ENCODE data around the gene FAAH. TPM values are rescaled to one million over a fixed set of nuclear protein-coding genes. Genes with fewer than 3 reads are reported as not detected.

FAAH gene
- total and polyA plus RNA-seq, 10 of the 15 experiments (the other 5 are each of a cell fraction or from before 2014, with no cell fraction given): 0.07 to 2.5 (median 0.64) TPM; not detected in 1

DNA sequence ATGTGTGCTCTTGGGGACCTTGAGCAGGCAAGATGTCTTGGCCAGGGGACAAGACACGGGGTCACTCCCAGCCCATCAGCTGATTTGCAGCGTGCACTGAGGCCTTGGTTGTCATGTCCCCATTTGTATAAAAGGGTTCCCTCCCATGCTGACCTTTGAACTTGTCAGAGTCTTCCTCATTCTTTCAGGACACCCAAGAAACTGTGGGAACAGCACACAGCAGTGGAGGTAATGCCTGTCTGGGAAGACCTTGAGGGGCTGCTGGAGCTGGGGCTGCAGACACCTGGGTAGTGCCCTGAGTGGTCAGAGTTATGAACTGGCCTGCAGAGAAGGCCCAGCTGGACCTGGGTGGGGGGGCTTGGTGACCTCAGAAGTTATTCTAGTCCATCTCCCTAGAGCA is 46.4 kb downstream of the FAAH start:
- intact Hi-C loops (cut with micrococcal nuclease; ENCODE audit: unreplicated experiment) (no loop called here), in situ Hi-C loops (cut with MboI) (no loop called here)
- no peaks in the 10 kb centered on the region for H3K9me3 ChIP-seq (replicated peaks; ENCODE audit: control insufficient read depth, insufficient read depth, low read length)
- no peak overlapping the region for H3K4me2 ChIP-seq (ENCODE audit: control insufficient read depth, insufficient read depth)
- 3% methylated on average over 2 of the region's 2 CpGs for WGBS (ENCODE audit: insufficient coverage, insufficient replicate concordance, low lambda C conversion rate, missing lambda C conversion rate)
- DNase-seq (ENCODE audit: low read depth, low spot score) (no peak), FAIRE-seq (no peak), ATAC-seq (no peak)
- peaks cover 4% of the 10 kb centered on the region; the same call in 1 of the 2 replicates for H3K4me1 ChIP-seq (ENCODE audit: control insufficient read depth, insufficient read depth, low read length)
- BruUV-seq (replicated peaks): no TSS peak
- peaks cover 0 to 2% of the 10 kb centered on the region in 2 experiments; a peak in 1 of 4 replicates for H3K27me3 ChIP-seq (replicated peaks in 1 of 2; ENCODE audit: control insufficient read depth in 2 of 2, insufficient read depth in 2 of 2, low read length in 1 of 2)
- ChIA-PET SMC1A (ENCODE audit: uncharacterized antibody, unreplicated experiment) (no interaction called here), RAD21 (ENCODE audit: unreplicated experiment) (no interaction called here), CTCF (interaction anchor here (0.8 to 2.7 kb wide), 3 partner anchors 18 to 90 kb away, joined by 3 to 12 read pairs (median 3); no protein-coding TSS in a partner anchor), POLR2A (no interaction called here)
- no peaks in the 10 kb centered on the region for H3K79me2 ChIP-seq (ENCODE audit: control insufficient read depth, insufficient read depth, low read length)
- no peak overlapping the region for H3K27ac ChIP-seq (ENCODE audit: control insufficient read depth, insufficient read depth)
- no peaks in the 10 kb centered on the region for H3K36me3 ChIP-seq (ENCODE audit: control insufficient read depth in 2 of 2, insufficient read depth in 2 of 2, low read length in 1 of 2)
- H4K20me1 ChIP-seq (ENCODE audit: control insufficient read depth, insufficient read depth): no peaks in the 10 kb centered on the region
- no peak for TF ChIP-seq SPI1 (IDR thresholded peaks at IDR 0.05; ENCODE audit: borderline replicate concordance, insufficient read depth, low read depth, low read length)
- TF ChIP-seq EZH2 (IDR thresholded peaks at IDR 0.05; ENCODE audit: borderline replicate concordance, control insufficient read depth, low read depth, low read length): no peak
- no peak for TF ChIP-seq IRF4 (IDR thresholded peaks at IDR 0.05; ENCODE audit: low read depth, low read length)
- no peak for TF ChIP-seq SMAD1 (IDR thresholded peaks at IDR 0.05; ENCODE audit: low read depth, partially characterized antibody)
- no peak for TF ChIP-seq ASH2L (IDR thresholded peaks at IDR 0.05; ENCODE audit: borderline replicate concordance, low read depth)
- TF ChIP-seq STAT3 (IDR thresholded peaks at IDR 0.05; ENCODE audit: low read depth, low read length): no peak
- TF ChIP-seq BCLAF1 (IDR thresholded peaks at IDR 0.05): no peak
- TF ChIP-seq KLF5 (IDR thresholded peaks at IDR 0.05; ENCODE audit: partially characterized antibody): no peak
- TF ChIP-seq SMAD5 (IDR thresholded peaks at IDR 0.05; ENCODE audit: low read depth): no peak
- TF ChIP-seq BHLHE40 (IDR thresholded peaks at IDR 0.05; ENCODE audit: borderline replicate concordance in 1 of 2, low read depth in 2 of 2, low read length in 1 of 2): no peak
- TF ChIP-seq BRCA1 (IDR thresholded peaks at IDR 0.05; ENCODE audit: low read depth, low read length): no peak
- H3K9ac ChIP-seq (ENCODE audit: control insufficient read depth, insufficient read depth, low read length): no peak overlapping the region
- H3K4me3 ChIP-seq: no peak overlapping the region
- no peak overlapping the region for H2AFZ ChIP-seq (ENCODE audit: control insufficient read depth, low read depth, low read length)
